HepG2 (cell line): ENCODE measurements around the gene SYNGR2. TPM values are rescaled to one million over a fixed set of nuclear protein-coding genes. Genes with fewer than 3 reads are reported as not detected.

ENCODE experiments used
- ATF7 ChIP-seq, 2 experiments: fragments of 450-650 bp in 1 of 2; sonication (generic) in 1 of 2; formaldehyde crosslinking in 1 of 2; IDR thresholded peaks; 2 replicates each; pipeline versions ENCODE4 v1.4.0 to v1.6.1; 2016 to 2020; ENCODE audit warnings: antibody characterized with exemption in 1 of 2, mild to moderate bottlenecking in 1 of 2, missing genetic modification reagents in 1 of 2
- ESRRA ChIP-seq: sonication (generic); formaldehyde crosslinking; IDR thresholded peaks from 2 replicates; pipeline ENCODE4 v1.5.1; 2020; ENCODE audit warnings: mild to moderate bottlenecking, low read depth, missing genetic modification reagents
- GABPA ChIP-seq, 2 experiments: IDR thresholded peaks; 2 replicates each; pipeline ENCODE4 v1.6.1; 2011 to 2016; ENCODE audit warnings: low read depth in 2 of 2, low read length in 1 of 2, missing biosample characterization in 1 of 2, missing genetic modification characterization in 1 of 2
- GLI4 ChIP-seq: sonication (generic); formaldehyde crosslinking; IDR thresholded peaks from 2 replicates; pipeline ENCODE4 v1.5.1; 2020; ENCODE audit warnings: missing genetic modification reagents, mild to moderate bottlenecking, moderate library complexity, borderline replicate concordance
- NCOA2 ChIP-seq: sonication (generic); formaldehyde crosslinking; IDR thresholded peaks from 2 replicates; pipeline ENCODE4 v1.8.0; 2022; ENCODE audit warnings: inconsistent platforms
- POLR2G ChIP-seq: fragments of 200-400 bp; formaldehyde crosslinking; IDR thresholded peaks from 2 replicates; pipeline ENCODE4 v1.6.1; 2018; ENCODE audit warnings: mild to moderate bottlenecking, low read depth, low read length, moderate library complexity
- ZFP90 ChIP-seq: sonication (generic); formaldehyde crosslinking; IDR thresholded peaks from 2 replicates; pipeline ENCODE4 v1.8.0; 2022; ENCODE audit warnings: missing genetic modification reagents, mild to moderate bottlenecking, inconsistent platforms, borderline replicate concordance
- ZNF563 ChIP-seq: sonication (generic); formaldehyde crosslinking; IDR thresholded peaks from 2 replicates; pipeline ENCODE4 v1.8.0; 2022; ENCODE audit warnings: mild to moderate bottlenecking, moderate library complexity, missing genetic modification reagents
- ZSCAN29 ChIP-seq: sonication (generic); formaldehyde crosslinking; conservative IDR thresholded peaks from 2 replicates; pipeline ENCODE4 v1.4.0; 2020; ENCODE audit warnings: mild to moderate bottlenecking, missing genetic modification reagents
- polyA plus RNA-seq, 8 experiments: library from polyadenylated mRNA; depleted of rRNA in 3 of 8; stranded (reverse) in 7 of 8; unstranded in 1 of 8; fragments of >200 nt; fragmentation: Illumina TruSeq in 4 of 8; extraction: Trizol in 4 of 8; gene quantifications; 2 replicates each; pipeline versions ENCODE4 v1.2.1 to v1.2.3, GENCODE V29; 2011 to 2016; ENCODE audit warnings: low read depth in 4 of 8, missing spikeins in 1 of 8, mixed read lengths in 1 of 8; ENCODE audit not compliant: insufficient read depth in 1 of 8
- total RNA-seq, 5 experiments: library from RNA; depleted of rRNA; stranded (reverse); fragments of >200 nt; fragmentation: Illumina TruSeq; extraction: Trizol; gene quantifications; 2 replicates each; pipeline ENCODE4 v1.2.3, GENCODE V29; 2016; ENCODE audit warnings: low read depth in 1 of 5
- TF ChIP-seq, protein P1 (sequence below): sonication (generic); formaldehyde crosslinking; IDR thresholded peaks from 2 replicates; pipeline ENCODE4 v1.4.0; 2020; ENCODE audit warnings: missing genetic modification reagents
- TF ChIP-seq, protein P2 (sequence below): sonication (generic); formaldehyde crosslinking; IDR thresholded peaks from 2 replicates; pipeline ENCODE4 v1.9.0; 2022; ENCODE audit warnings: low read depth, missing genetic modification reagents
- TF ChIP-seq, protein P3 (sequence below): IDR thresholded peaks from 2 replicates; pipeline ENCODE4 v1.6.1; 2016; ENCODE audit warnings: mild to moderate bottlenecking
- TF ChIP-seq, protein P4 (sequence below): sonication (generic); formaldehyde crosslinking; conservative IDR thresholded peaks from 2 replicates; pipeline ENCODE4 v1.4.0; 2020; ENCODE audit warnings: missing genetic modification reagents
- TF ChIP-seq, protein P5 (sequence below): sonication (generic); formaldehyde crosslinking; IDR thresholded peaks from 2 replicates; pipeline ENCODE4 v1.4.0; 2020; ENCODE audit warnings: missing genetic modification reagents
- TF ChIP-seq, protein P6 (sequence below): IDR thresholded peaks from 2 replicates; pipeline ENCODE4 v1.6.1; 2012; ENCODE audit warnings: low read depth, low read length, improper control_type of control experiment
- TF ChIP-seq, protein P7 (sequence below): sonication (generic); formaldehyde crosslinking; IDR thresholded peaks from 2 replicates; pipeline ENCODE4 v1.4.0; 2020; ENCODE audit warnings: mild to moderate bottlenecking, missing genetic modification reagents

The SYNGR2 gene
- total and polyA plus RNA-seq, 2 of the 13 experiments (the other 11 are each of a cell fraction or from before 2014, with no cell fraction given): 46.7 to 170 TPM

DNA sequence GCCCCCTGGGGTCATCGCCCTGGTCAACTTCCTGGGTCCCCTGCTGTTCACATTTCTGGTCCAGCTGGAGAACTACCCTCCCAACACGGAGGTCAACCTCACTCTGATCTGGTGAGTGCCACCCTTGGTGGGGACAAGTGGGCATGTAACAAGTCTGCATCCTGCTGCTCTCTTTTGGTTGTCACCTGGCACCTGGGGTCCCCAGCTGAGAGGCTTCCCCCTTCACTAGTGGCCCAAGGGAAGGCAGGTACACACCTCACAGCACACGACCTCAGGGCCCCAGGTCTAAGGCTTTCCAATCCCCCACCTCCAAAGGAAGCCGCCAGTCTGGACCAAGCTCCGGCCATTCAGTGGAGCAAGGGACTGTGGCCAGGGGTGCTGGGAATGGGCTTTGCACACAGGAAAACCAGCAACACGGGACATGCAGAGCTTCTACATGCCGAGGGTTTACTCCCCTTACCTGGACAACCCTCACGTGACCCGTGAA is 33.4 kb upstream of the SYNGR2 start (continued):
- TF ChIP-seq, protein P1, sequence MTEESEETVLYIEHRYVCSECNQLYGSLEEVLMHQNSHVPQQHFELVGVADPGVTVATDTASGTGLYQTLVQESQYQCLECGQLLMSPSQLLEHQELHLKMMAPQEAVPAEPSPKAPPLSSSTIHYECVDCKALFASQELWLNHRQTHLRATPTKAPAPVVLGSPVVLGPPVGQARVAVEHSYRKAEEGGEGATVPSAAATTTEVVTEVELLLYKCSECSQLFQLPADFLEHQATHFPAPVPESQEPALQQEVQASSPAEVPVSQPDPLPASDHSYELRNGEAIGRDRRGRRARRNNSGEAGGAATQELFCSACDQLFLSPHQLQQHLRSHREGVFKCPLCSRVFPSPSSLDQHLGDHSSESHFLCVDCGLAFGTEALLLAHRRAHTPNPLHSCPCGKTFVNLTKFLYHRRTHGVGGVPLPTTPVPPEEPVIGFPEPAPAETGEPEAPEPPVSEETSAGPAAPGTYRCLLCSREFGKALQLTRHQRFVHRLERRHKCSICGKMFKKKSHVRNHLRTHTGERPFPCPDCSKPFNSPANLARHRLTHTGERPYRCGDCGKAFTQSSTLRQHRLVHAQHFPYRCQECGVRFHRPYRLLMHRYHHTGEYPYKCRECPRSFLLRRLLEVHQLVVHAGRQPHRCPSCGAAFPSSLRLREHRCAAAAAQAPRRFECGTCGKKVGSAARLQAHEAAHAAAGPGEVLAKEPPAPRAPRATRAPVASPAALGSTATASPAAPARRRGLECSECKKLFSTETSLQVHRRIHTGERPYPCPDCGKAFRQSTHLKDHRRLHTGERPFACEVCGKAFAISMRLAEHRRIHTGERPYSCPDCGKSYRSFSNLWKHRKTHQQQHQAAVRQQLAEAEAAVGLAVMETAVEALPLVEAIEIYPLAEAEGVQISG (CRISPR knock-in tag): no peak
- TF ChIP-seq GLI4 (0 out of 2 replicates have a peak, but pooled peaks have one; percentile 24), ESRRA (no peak), POLR2G (no peak), GABPA (IDR thresholded peaks at IDR 0.05; ENCODE audit: low read depth, low read length) (no peak), GABPA (CRISPR knock-in tag; IDR thresholded peaks at IDR 0.05; ENCODE audit: low read depth) (peak; percentile 23; the same call in 1 of the 2 replicates), ZSCAN29 (CRISPR knock-in tag) (no peak), ZNF563 (CRISPR knock-in tag) (no peak; the same call in 1 of the 2 replicates), ATF7 (IDR thresholded peaks at IDR 0.05) (no peak), ATF7 (CRISPR knock-in tag; IDR thresholded peaks at IDR 0.05) (0 out of 2 replicates have a peak, but pooled peaks have one; percentile 1), ZFP90 (0 out of 2 replicates have a peak, but pooled peaks have one; percentile 20), NCOA2 (CRISPR knock-in tag) (no peak)
- TF ChIP-seq, protein P2, sequence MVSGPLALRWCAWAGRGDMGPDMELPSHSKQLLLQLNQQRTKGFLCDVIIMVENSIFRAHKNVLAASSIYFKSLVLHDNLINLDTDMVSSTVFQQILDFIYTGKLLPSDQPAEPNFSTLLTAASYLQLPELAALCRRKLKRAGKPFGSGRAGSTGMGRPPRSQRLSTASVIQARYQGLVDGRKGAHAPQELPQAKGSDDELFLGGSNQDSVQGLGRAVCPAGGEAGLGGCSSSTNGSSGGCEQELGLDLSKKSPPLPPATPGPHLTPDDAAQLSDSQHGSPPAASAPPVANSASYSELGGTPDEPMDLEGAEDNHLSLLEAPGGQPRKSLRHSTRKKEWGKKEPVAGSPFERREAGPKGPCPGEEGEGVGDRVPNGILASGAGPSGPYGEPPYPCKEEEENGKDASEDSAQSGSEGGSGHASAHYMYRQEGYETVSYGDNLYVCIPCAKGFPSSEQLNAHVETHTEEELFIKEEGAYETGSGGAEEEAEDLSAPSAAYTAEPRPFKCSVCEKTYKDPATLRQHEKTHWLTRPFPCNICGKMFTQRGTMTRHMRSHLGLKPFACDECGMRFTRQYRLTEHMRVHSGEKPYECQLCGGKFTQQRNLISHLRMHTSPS (CRISPR knock-in tag): 0 out of 2 replicates have a peak, but pooled peaks have one; percentile 17
- TF ChIP-seq, protein P3, sequence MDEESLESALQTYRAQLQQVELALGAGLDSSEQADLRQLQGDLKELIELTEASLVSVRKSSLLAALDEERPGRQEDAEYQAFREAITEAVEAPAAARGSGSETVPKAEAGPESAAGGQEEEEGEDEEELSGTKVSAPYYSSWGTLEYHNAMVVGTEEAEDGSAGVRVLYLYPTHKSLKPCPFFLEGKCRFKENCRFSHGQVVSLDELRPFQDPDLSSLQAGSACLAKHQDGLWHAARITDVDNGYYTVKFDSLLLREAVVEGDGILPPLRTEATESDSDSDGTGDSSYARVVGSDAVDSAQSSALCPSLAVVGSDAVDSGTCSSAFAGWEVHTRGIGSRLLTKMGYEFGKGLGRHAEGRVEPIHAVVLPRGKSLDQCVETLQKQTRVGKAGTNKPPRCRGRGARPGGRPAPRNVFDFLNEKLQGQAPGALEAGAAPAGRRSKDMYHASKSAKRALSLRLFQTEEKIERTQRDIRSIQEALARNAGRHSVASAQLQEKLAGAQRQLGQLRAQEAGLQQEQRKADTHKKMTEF: 0 out of 2 replicates have a peak, but pooled peaks have one; percentile 9
- TF ChIP-seq, protein P4, sequence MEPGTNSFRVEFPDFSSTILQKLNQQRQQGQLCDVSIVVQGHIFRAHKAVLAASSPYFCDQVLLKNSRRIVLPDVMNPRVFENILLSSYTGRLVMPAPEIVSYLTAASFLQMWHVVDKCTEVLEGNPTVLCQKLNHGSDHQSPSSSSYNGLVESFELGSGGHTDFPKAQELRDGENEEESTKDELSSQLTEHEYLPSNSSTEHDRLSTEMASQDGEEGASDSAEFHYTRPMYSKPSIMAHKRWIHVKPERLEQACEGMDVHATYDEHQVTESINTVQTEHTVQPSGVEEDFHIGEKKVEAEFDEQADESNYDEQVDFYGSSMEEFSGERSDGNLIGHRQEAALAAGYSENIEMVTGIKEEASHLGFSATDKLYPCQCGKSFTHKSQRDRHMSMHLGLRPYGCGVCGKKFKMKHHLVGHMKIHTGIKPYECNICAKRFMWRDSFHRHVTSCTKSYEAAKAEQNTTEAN (CRISPR knock-in tag): no peak
- TF ChIP-seq, protein P5, sequence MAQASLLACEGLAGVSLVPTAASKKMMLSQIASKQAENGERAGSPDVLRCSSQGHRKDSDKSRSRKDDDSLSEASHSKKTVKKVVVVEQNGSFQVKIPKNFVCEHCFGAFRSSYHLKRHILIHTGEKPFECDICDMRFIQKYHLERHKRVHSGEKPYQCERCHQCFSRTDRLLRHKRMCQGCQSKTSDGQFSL: no peak
- TF ChIP-seq, protein P6, sequence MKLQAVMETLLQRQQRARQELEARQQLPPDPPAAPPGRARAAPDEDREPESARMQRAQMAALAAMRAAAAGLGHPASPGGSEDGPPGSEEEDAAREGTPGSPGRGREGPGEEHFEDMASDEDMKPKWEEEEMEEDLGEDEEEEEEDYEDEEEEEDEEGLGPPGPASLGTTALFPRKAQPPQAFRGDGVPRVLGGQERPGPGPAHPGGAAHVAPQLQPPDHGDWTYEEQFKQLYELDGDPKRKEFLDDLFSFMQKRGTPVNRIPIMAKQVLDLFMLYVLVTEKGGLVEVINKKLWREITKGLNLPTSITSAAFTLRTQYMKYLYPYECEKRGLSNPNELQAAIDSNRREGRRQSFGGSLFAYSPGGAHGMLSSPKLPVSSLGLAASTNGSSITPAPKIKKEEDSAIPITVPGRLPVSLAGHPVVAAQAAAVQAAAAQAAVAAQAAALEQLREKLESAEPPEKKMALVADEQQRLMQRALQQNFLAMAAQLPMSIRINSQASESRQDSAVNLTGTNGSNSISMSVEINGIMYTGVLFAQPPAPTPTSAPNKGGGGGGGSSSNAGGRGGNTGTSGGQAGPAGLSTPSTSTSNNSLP: no peak
- TF ChIP-seq, protein P7, sequence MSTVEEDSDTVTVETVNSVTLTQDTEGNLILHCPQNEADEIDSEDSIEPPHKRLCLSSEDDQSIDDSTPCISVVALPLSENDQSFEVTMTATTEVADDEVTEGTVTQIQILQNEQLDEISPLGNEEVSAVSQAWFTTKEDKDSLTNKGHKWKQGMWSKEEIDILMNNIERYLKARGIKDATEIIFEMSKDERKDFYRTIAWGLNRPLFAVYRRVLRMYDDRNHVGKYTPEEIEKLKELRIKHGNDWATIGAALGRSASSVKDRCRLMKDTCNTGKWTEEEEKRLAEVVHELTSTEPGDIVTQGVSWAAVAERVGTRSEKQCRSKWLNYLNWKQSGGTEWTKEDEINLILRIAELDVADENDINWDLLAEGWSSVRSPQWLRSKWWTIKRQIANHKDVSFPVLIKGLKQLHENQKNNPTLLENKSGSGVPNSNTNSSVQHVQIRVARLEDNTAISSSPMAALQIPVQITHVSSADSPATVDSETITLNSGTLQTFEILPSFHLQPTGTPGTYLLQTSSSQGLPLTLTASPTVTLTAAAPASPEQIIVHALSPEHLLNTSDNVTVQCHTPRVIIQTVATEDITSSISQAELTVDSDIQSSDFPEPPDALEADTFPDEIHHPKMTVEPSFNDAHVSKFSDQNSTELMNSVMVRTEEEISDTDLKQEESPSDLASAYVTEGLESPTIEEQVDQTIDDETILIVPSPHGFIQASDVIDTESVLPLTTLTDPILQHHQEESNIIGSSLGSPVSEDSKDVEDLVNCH (CRISPR knock-in tag): no peak
